SK-N-SH treated with all-trans-retinoic acid at 6 μM for 48 hours (cell line): ENCODE measurements around the gene HOXD12.

Experiments
- CSDC2 ChIP-seq: fragments of 250-450 bp; sonication (Bioruptor Pico); IDR thresholded peaks from 2 replicates; pipeline ENCODE4 v1.5.0; 2020; ENCODE audit warnings: mild to moderate bottlenecking, moderate library complexity
- PPARA ChIP-seq: fragments of 250-450 bp; sonication (Bioruptor Pico); IDR thresholded peaks from 2 replicates; pipeline ENCODE4 v1.5.0; 2020; ENCODE audit warnings: mild to moderate bottlenecking, borderline replicate concordance
- RARB ChIP-seq: fragments of 250-450 bp; sonication (Bioruptor Pico); IDR thresholded peaks from 2 replicates; pipeline ENCODE4 v1.8.0; 2021; ENCODE audit warnings: mild to moderate bottlenecking, moderate library complexity
- TCF4 ChIP-seq: fragments of 250-450 bp; sonication (Bioruptor Pico); IDR thresholded peaks from 2 replicates; pipeline ENCODE4 v1.8.0; 2021; ENCODE audit warnings: mild to moderate bottlenecking, moderate library complexity, borderline replicate concordance
- TOX ChIP-seq: fragments of 250-450 bp; sonication (Bioruptor Pico); IDR thresholded peaks from 2 replicates; pipeline ENCODE4 v1.8.0; 2021; ENCODE audit warnings: mild to moderate bottlenecking, moderate library complexity, borderline replicate concordance
- ZFP30 ChIP-seq: fragments of 450-650 bp; formaldehyde crosslinking; IDR thresholded peaks from 2 replicates; pipeline ENCODE4 v1.5.0; 2022; ENCODE audit warnings: mild to moderate bottlenecking, moderate library complexity
- ZNF565 ChIP-seq: fragments of 450-650 bp; formaldehyde crosslinking; conservative IDR thresholded peaks from 2 replicates; pipeline ENCODE4 v1.5.0; 2020; ENCODE audit warnings: low read depth, mild to moderate bottlenecking, moderate library complexity
- ZNF8 ChIP-seq: fragments of 450-650 bp; formaldehyde crosslinking; IDR thresholded peaks from 2 replicates; pipeline ENCODE4 v1.5.0; 2020; ENCODE audit warnings: mild to moderate bottlenecking, moderate library complexity
- TF ChIP-seq, protein P1 (sequence below): fragments of 250-450 bp; sonication (Bioruptor Pico); IDR thresholded peaks from 2 replicates; pipeline ENCODE4 v1.8.0; 2020; ENCODE audit warnings: mild to moderate bottlenecking, moderate library complexity, borderline replicate concordance
- TF ChIP-seq, protein P2 (sequence below): fragments of 250-450 bp; sonication (Bioruptor Pico); IDR thresholded peaks from 2 replicates; pipeline ENCODE4 v1.5.1; 2021; ENCODE audit warnings: mild to moderate bottlenecking, moderate library complexity
- TF ChIP-seq, protein P3 (sequence below): fragments of 250-450 bp; sonication (Bioruptor Pico); IDR thresholded peaks from 2 replicates; pipeline ENCODE4 v1.5.1; 2020; ENCODE audit warnings: low read depth, mild to moderate bottlenecking, moderate library complexity

DNA sequence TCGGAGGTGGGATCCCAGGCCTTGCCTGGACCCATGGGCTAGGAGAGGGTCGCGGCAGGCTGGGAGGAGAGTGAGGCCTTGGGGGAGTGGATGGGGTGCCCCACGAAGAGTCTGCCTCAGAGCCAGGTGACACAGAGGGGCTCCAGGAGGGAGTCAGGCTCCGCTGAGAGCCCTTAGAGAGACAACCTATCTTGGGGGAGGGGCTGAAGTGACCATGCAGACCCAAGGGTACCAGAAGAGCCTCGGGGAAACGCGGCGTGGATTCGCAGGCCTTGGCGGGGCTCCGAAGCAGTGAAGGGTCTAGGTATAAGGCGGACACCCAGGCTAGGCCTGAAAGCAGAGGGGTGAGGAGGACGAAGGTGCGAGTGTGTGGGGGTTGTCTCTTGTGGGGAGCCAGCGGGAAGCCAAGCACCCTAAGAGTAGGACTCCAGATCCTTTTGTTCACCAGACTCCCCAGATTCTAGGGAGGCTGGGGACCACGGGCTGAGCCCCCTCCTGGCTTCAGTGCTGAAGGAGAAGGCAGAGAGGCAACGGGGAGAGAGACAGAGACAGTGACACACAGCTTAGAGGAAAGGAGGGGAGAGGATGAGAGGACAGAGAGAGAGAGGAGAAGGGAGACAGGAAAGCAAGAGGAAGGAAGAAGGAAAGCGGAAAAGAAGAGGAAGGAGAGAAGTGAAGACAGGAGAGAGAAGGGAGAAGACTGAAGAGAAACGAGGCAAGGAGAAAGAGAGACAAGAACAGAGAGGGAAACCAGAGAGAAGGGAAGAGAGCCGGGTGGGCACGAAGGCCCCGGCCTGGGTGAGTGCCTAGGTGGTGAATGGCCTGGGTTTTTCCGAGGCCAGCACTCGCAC, 6.4 kb downstream of the HOXD12 start:
- TF ChIP-seq ZNF8 (CRISPR knock-in tag) (no peak), ZNF565 (CRISPR knock-in tag) (no peak), RARB (CRISPR knock-in tag) (no peak), PPARA (CRISPR knock-in tag) (no peak), CSDC2 (CRISPR knock-in tag) (no peak), TOX (no peak), TCF4 (CRISPR knock-in tag) (no peak), ZFP30 (CRISPR knock-in tag) (no peak)
- TF ChIP-seq, protein P1, sequence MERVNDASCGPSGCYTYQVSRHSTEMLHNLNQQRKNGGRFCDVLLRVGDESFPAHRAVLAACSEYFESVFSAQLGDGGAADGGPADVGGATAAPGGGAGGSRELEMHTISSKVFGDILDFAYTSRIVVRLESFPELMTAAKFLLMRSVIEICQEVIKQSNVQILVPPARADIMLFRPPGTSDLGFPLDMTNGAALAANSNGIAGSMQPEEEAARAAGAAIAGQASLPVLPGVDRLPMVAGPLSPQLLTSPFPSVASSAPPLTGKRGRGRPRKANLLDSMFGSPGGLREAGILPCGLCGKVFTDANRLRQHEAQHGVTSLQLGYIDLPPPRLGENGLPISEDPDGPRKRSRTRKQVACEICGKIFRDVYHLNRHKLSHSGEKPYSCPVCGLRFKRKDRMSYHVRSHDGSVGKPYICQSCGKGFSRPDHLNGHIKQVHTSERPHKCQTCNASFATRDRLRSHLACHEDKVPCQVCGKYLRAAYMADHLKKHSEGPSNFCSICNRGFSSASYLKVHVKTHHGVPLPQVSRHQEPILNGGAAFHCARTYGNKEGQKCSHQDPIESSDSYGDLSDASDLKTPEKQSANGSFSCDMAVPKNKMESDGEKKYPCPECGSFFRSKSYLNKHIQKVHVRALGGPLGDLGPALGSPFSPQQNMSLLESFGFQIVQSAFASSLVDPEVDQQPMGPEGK (CRISPR knock-in tag) = no peak
- TF ChIP-seq, protein P2, sequence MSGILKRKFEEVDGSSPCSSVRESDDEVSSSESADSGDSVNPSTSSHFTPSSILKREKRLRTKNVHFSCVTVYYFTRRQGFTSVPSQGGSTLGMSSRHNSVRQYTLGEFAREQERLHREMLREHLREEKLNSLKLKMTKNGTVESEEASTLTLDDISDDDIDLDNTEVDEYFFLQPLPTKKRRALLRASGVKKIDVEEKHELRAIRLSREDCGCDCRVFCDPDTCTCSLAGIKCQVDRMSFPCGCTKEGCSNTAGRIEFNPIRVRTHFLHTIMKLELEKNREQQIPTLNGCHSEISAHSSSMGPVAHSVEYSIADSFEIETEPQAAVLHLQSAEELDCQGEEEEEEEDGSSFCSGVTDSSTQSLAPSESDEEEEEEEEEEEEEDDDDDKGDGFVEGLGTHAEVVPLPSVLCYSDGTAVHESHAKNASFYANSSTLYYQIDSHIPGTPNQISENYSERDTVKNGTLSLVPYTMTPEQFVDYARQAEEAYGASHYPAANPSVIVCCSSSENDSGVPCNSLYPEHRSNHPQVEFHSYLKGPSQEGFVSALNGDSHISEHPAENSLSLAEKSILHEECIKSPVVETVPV (CRISPR knock-in tag) = no peak
- TF ChIP-seq, protein P3, sequence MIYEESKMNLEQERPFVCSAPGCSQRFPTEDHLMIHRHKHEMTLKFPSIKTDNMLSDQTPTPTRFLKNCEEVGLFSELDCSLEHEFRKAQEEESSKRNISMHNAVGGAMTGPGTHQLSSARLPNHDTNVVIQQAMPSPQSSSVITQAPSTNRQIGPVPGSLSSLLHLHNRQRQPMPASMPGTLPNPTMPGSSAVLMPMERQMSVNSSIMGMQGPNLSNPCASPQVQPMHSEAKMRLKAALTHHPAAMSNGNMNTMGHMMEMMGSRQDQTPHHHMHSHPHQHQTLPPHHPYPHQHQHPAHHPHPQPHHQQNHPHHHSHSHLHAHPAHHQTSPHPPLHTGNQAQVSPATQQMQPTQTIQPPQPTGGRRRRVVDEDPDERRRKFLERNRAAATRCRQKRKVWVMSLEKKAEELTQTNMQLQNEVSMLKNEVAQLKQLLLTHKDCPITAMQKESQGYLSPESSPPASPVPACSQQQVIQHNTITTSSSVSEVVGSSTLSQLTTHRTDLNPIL (CRISPR knock-in tag) = no peak
